GM19035 (cell line): ENCODE data around the gene TPMT.
"Not testable (repeated sequence)": the region's sequence is repeated elsewhere in the genome, so short reads cannot be mapped to it uniquely, and the experiment has no call there.

Source experiments
- ATAC-seq: cut with Tn5 transposase; IDR thresholded peaks from one replicate; pipeline ENCODE4 v1.9.1; 2021; ENCODE audit not compliant: unreplicated experiment

The TPMT gene

GRCh38 chr6:18154507-18155149 lies at the start of gene TPMT:
Gene TPMT (minus strand): TSS chr6:18155077. CDS start chr6:18149127, 5,950 bp downstream.
- peak; percentile 63 for ATAC-seq

- ATAC-seq: no peak
Observed at GRCh38 chr6:18203786-18204185, 48.9 kb upstream of the TPMT start.

GRCh38 chr6:18192026-18192425 lies 37.1 kb upstream of the TPMT start:
- ATAC-seq: no peak

DNA sequence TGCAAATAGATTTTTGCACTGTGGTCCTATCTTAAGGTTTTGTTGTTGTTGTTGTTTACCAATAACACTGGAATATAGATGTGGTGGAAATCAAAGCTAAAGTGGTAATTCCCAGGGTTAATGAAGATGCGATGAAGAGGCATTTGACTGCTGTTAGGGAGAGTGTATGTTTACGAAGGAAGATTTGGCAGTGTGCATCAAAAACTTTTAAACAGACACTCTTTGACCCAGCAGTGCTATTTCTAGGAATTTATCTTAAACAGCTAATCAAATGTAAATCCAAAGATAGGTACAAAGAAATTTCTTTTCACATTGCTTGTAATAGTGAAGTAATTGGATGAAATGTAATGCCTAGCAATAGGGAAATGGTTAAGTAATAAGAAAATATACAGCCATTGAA lies 34.3 kb upstream of the TPMT start:
- no peak for ATAC-seq

- no peak for ATAC-seq
Observed at GRCh38 chr6:18187701-18188100, 32.8 kb upstream of the TPMT start.

GRCh38 chr6:18186540-18187250 lies 31.8 kb upstream of the TPMT start:
- no peak for ATAC-seq

GRCh38 chr6:18186033-18186432 lies 31.2 kb upstream of the TPMT start:
- no peak for ATAC-seq

DNA sequence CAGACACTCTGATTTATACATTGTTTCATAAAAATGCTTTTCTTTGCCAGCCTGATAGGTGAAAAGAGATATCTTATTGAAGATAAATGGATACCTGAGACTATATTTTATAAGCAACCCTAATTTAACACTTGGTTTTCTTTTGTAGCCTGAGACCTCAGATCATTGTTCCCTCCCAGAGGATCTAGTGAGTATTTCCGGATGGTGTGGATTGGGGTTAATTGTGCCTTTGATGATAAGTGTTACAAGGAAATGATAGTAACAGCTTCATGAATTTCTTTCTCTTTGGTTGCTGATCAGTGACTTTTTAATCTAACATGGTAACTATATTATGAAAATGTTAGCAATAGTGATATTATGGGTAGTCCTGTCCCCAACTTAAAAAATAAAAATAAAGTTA lies 30.7 kb upstream of the TPMT start:
- ATAC-seq: no peak

GRCh38 chr6:18183766-18184165 lies 28.9 kb upstream of the TPMT start:
- ATAC-seq: no peak

GRCh38 chr6:18182568-18182967 lies 27.7 kb upstream of the TPMT start:
- ATAC-seq: no peak

- no peak for ATAC-seq
Observed at GRCh38 chr6:18179770-18180356, 25.0 kb upstream of the TPMT start.

DNA sequence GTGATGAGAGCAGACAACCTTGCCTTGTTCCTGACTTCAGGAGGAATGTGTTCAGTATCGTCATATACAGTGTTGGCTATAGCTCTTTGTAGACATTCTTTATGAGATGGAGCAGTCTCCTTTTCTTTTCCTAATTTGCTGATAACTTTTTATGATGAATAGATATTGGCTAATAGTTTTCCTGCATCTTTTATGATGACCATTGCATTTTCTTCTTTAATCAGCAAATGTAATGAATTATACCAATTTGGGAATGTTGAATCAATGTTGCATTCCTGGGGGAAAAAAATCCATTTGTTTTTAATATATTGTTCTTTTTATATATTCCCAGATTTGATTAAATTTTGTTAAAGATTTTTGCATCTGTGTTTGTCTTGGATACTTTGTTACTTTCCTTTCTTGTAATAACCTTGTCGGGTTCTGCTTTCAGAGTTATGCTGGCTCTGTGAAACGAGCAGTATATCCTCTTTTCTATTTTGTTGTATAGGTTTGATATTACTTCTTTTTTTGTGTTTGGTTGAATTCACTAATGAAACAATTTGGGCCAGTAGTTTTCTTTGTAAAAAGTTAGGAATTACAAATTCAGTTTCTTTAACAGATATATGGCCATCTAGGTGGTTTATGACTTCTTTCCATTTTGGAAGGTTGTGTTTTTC lies 24.2 kb upstream of the TPMT start:
- ATAC-seq: no peak

- ATAC-seq: no peak
Observed at GRCh38 chr6:18177286-18177965, 22.5 kb upstream of the TPMT start.

DNA sequence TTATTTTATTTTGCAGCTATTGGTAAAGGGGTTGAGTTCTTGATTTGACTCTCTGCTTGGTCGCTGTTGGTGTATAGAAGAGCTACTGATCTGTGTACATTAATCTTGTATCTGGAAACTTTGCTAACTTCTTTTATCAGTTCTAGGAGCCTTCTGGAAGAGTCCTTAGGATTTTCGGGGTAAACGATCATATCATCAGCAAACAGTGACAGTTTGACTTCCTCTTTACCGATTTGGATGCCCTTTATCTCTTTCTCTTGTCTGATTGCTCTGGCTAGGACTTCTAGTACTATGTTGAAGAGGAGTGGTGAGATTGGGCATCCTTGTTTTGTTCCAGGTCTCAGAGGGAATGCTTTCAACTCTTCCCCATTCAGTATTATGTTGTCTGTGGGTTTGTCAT lies 21.3 kb upstream of the TPMT start:
- ATAC-seq: not testable (repeated sequence)

DNA sequence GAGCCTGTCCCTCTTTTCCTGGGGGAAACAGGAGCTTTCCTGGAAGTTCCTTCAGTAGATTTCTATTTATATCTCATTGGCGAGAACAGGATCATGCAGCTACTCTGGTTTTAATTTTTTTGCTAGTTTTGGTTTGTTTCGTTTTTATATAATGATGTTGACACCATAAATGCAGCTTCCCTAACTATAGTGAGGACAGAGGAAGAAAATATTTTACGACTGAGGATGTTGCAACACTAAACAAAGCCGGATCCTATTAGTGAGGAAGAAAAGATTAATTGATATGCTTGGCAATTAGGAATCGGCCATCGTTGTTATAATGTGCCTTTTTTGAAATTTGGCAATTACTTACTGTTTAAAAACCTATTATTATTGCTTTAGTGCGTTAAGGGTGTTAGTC lies 17.0 kb upstream of the TPMT start:
- ATAC-seq: no peak

DNA sequence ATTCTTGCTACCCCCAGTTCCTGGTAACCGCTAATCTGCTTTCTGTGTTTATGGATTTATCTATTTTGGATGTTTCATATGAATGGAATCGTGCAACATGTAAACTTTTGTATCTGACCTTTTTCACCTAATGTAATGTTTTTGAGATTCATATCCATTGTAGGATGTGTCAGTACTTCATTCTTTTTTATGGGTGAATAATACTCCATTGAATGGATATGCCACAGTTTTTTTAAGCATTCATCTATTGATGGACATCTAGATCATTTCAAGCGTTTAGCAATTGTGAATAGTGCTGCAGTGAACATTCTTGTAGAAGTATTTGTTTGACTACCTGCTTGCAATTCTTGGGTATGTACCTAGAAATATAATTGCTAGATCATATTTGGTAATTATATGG lies 13.4 kb upstream of the TPMT start:
- no peak for ATAC-seq

- ATAC-seq: no peak
Observed at GRCh38 chr6:18166312-18167036, 11.6 kb upstream of the TPMT start.

GRCh38 chr6:18165751-18166150 lies 10.9 kb upstream of the TPMT start:
- no peak for ATAC-seq

DNA sequence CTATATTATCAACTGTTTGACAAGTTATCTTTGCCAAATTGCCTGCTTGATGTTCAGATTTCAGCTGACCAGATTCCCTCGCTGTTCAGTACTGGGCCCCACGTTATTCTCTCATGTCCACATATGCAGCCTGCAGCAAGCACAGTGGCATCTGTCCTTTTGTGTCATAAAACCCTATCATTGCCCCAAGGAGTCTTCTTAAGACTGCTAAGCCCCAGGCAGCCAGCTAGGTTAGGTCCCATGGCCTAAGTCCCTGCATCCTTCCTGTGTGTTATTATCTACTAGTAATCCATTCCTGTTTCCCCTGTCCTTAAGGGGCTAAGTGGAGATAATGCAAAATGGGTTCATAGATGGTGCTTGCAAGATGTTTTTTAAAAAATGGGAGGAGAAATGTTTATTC lies 7.5 kb upstream of the TPMT start:
- ATAC-seq: no peak

GRCh38 chr6:18161431-18161830 lies 6.6 kb upstream of the TPMT start:
- no peak for ATAC-seq

- no peak for ATAC-seq
Observed at GRCh38 chr6:18160911-18161310, 6.0 kb upstream of the TPMT start.
